ENCODE data around the gene HORMAD2. TPM values are rescaled to one million over a fixed set of nuclear protein-coding genes. Genes with fewer than 3 reads are reported as not detected.

Gene HORMAD2
- 0.16 TPM in 1 of 2 replicates, not detected in the other for total RNA-seq

GRCh38 chr22:30079952-30080533 lies at the start of gene HORMAD2:
HORMAD2 (plus strand) TSS chr22:30080464; CDS start chr22:30093953, 13,489 bp downstream.

Other genes with a start within 250 kb of the HORMAD2 start
- gene ASCC2, start 242.2 kb upstream of the HORMAD2 start, total RNA-seq, result 21.3 and 31.9 TPM in 2 replicates
- 21.0 and 22.7 TPM in 2 replicates for gene MTMR3, start 197.3 kb upstream of the HORMAD2 start, total RNA-seq
- 12.8 and 33.7 TPM in 2 replicates for gene LIF, start 166.3 kb downstream of the HORMAD2 start, total RNA-seq
- not detected in 2 replicates for gene OSM, start 186.4 kb downstream of the HORMAD2 start, total RNA-seq
- 7.3 and 12.6 TPM in 2 replicates for gene CASTOR1, start 209.0 kb downstream of the HORMAD2 start, total RNA-seq
- 8.5 and 10.1 TPM in 2 replicates for gene TBC1D10A, start 246.5 kb downstream of the HORMAD2 start, total RNA-seq